NCI-H1930 (cell line): ENCODE measurements around the gene DNAJA3.

Experiments used
- DNase-seq, 2 experiments: peaks; one replicate each; lab custom pipeline; 2025; lab: John Stamatoyannopoulos, UW

The DNAJA3 gene

GRCh38 chr16:4425378-4426020 is at the start of gene DNAJA3:
Gene DNAJA3, plus strand, starts transcription at chr16:4425868. Its CDS starts 14 bp downstream, at chr16:4425882.
- peak; percentile 93 to 98 for DNase-seq

GRCh38 chr16:4376126-4376892 is 49.4 kb upstream of the DNAJA3 start:
- DNase-seq: no peak

- DNase-seq: no peak
Measured at GRCh38 chr16:4376893-4377572, 48.6 kb upstream of the DNAJA3 start.

GRCh38 chr16:4377573-4378154 is 48.0 kb upstream of the DNAJA3 start:
- no peak for DNase-seq

GRCh38 chr16:4378161-4378666 is 47.5 kb upstream of the DNAJA3 start:
- no peak for DNase-seq

GRCh38 chr16:4378999-4379690 is 46.5 kb upstream of the DNAJA3 start:
- DNase-seq: no peak

- no peak for DNase-seq
Measured at GRCh38 chr16:4380119-4381063, 45.3 kb upstream of the DNAJA3 start.

GRCh38 chr16:4381072-4381934 is 44.4 kb upstream of the DNAJA3 start:
- no peak for DNase-seq

- no peak for DNase-seq
Measured at GRCh38 chr16:4381935-4382794, 43.5 kb upstream of the DNAJA3 start.

- no peak for DNase-seq
Measured at GRCh38 chr16:4382795-4383357, 42.8 kb upstream of the DNAJA3 start.

GRCh38 chr16:4383591-4384444 is 41.9 kb upstream of the DNAJA3 start:
- DNase-seq: no peak

- DNase-seq: no peak
Measured at GRCh38 chr16:4384509-4384942, 41.1 kb upstream of the DNAJA3 start.

GRCh38 chr16:4385066-4385788 is 40.4 kb upstream of the DNAJA3 start:
- DNase-seq: no peak

- no peak for DNase-seq
Measured at GRCh38 chr16:4385789-4386450, 39.7 kb upstream of the DNAJA3 start.

- no peak for DNase-seq
Measured at GRCh38 chr16:4386451-4386805, 39.2 kb upstream of the DNAJA3 start.

- no peak for DNase-seq
Measured at GRCh38 chr16:4386951-4387565, 38.6 kb upstream of the DNAJA3 start.
